Muscle of back (tissue), 13 donors: ENCODE data around the gene POU3F2. TPM values are rescaled to one million over a fixed set of nuclear protein-coding genes. Genes with fewer than 3 reads are reported as not detected.

Experiments used
- DNase-seq, 3 donors: peaks; one replicate each; pipeline versions ENCODE4 v3.0.0 to v3.0.0-alpha.2; 2013
- long read RNA-seq, 9 donors: transcript quantifications; one replicate each; lab custom pipeline, GENCODE V29; 2026
- polyA plus RNA-seq, 10 donors: library from polyadenylated mRNA; unstranded; fragments of 120-200 nt; gene quantifications; one replicate each; pipeline ENCODE4 v1.2.1, GENCODE V29; 2013; ENCODE audit not compliant: insufficient read length in 10 of 10

POU3F2 gene
- polyA plus RNA-seq: under 1 TPM; 0.08 to 0.38 (median 0.21) TPM
- long read RNA-seq, donor 1: 0 reads
- long read RNA-seq, donor 2, full-length matches to known transcripts: 1 of 1 reads
- long read RNA-seq, donor 2, partial matches to known transcripts: 0 of 1 reads
- long read RNA-seq, donor 2, other reads (novel, unspliced or antisense): 0 of 1 reads
- long read RNA-seq, donor 3: 0 reads
- long read RNA-seq, donor 4: 0 reads
- long read RNA-seq, donor 5: 0 reads
- long read RNA-seq, donor 6: 0 reads
- long read RNA-seq, donor 7, full-length matches to known transcripts: 1 of 1 reads
- long read RNA-seq, donor 7, partial matches to known transcripts: 0 of 1 reads
- long read RNA-seq, donor 7, other reads (novel, unspliced or antisense): 0 of 1 reads
- long read RNA-seq, donor 8: 0 reads
- long read RNA-seq, donor 9: 0 reads

GRCh38 chr6:98834060-98835031 lies at the start of gene POU3F2:
POU3F2 (plus strand) TSS chr6:98834574; CDS start chr6:98834874, 300 bp downstream.
- peak; percentile 83 to 89 (median 85) for DNase-seq

- peak in 2 of 3 donors; percentile 2 to 17 for DNase-seq
Observed at GRCh38 chr6:98787435-98787834, 46.9 kb upstream of the POU3F2 start.

DNA sequence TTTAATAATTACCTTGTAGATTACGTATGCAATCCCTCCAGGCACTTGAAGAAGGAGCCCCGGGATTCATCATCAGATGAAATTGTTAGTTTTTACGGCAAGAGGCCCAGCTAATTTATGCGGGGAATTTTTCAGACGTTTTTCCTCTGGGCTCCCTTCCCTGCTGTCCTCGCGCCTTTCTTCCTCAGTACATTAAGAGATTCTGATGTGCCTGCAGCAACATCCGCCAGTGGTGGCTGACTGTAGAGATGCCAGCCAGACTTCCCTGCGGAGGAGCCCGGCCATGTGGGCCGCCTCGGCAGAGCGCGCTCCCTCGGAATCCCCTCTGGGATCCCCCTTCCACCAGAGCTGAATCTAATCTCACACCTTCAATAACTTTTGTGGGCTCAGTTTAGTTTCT lies 46.4 kb upstream of the POU3F2 start:
- DNase-seq: peak in 1 of 3 donors; percentile 4

- no peak for DNase-seq
Observed at GRCh38 chr6:98794307-98794842, 40.0 kb upstream of the POU3F2 start.

- DNase-seq: no peak
Observed at GRCh38 chr6:98797217-98797994, 37.0 kb upstream of the POU3F2 start.

GRCh38 chr6:98800866-98801265 lies 33.5 kb upstream of the POU3F2 start:
- no peak for DNase-seq

- no peak for DNase-seq
Observed at GRCh38 chr6:98808541-98809210, 25.7 kb upstream of the POU3F2 start.

- no peak for DNase-seq
Observed at GRCh38 chr6:98812220-98812619, 22.2 kb upstream of the POU3F2 start.

DNA sequence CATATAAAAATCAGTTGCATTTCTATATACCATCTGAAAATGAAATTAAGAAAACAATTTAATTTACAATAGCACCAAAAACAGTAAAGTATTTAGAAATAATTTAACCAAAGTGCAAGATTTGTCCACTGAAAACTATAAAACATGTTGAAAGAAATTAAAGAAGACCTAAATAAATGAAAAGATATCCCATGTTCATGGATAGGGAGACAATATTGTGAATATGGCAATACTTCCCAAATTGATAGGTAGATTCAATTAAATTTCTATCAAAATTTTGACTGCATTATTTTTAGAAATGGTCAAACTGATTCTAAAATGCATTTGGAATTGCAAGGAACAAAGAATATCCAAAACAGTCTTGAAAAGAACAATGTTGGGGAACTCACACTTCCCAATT lies 17.6 kb upstream of the POU3F2 start:
- no peak for DNase-seq

GRCh38 chr6:98821756-98822405 lies 12.5 kb upstream of the POU3F2 start:
- DNase-seq: no peak

- peak in 1 of 3 donors; percentile 11 for DNase-seq
Observed at GRCh38 chr6:98823428-98824161, 10.8 kb upstream of the POU3F2 start.

- DNase-seq: peak in 1 of 3 donors; percentile 15
Observed at GRCh38 chr6:98824162-98824901, 10.0 kb upstream of the POU3F2 start.

- peak in 1 of 3 donors; percentile 20 for DNase-seq
Observed at GRCh38 chr6:98824902-98825599, 9.3 kb upstream of the POU3F2 start.

- DNase-seq: peak in 1 of 3 donors; percentile 10
Observed at GRCh38 chr6:98825600-98826230, 8.7 kb upstream of the POU3F2 start.

DNA sequence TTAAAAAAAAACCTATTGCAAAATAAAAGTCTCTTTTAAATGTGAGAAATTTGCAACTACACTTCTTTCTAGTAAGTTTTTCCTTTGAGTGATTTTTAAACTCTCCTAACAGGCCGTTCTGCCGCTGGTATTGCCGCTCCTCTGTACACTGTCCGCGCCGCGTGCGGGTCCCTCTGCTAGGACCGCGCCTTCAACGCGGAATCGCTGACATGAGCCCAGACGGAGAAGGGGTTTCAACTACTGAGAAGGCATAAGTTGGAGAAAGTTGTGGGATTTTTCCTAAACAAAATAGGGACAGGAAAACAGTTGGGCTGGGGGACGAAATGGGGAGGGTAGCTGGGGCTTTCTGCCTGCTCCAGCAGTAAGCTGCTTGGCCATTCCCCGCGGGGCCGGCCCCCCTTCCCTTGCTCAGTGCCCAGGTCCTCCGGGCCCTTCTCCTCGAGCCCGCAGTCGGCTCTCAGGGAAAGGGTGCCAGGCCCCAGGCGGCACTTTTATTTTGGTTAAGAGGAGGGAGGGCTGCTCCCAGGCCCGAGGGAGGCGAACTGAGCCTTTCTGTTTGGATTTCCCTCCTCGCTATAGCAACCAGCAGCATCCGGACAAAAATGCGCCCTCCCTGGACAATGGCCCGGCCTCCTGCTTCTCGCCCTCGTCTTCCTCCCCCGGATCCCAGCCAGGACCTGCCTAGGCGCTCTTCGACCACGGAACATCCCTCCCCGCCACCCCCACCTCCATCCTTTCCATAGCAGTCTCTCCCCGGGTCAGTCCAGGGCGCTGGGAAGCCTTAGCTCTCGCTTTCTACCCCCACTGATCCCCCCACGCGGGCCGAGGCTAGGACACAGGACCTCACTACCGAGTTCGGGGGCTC lies 6.8 kb upstream of the POU3F2 start:
- peak in 1 of 3 donors; percentile 45 for DNase-seq

- peak in 1 of 3 donors; percentile 11 for DNase-seq
Observed at GRCh38 chr6:98828211-98828788, 6.1 kb upstream of the POU3F2 start.
